GM23338 (cell line): Measurements from ENCODE around the gene GNAT3. TPM values are rescaled to one million over a fixed set of nuclear protein-coding genes. Genes with fewer than 3 reads are reported as not detected.

ENCODE experiments used
- ATAC-seq: fragments of 200-7000 bp; cut with Tn5 transposase; 3 replicates; pipeline ENCODE4 v1.9.1; 2020
- DNase-seq: peaks from one replicate; pipeline ENCODE4 v3.0.0-alpha.2; 2015; ENCODE audit warnings: low spot score
- H2AFZ ChIP-seq: fragments of 200-600 bp; sonication (generic); 2 replicates; pipeline ENCODE4 v1.8.0; 2016; ENCODE audit warnings: antibody characterized with exemption, mild to moderate bottlenecking, moderate library complexity
- H3F3A ChIP-seq: fragments of 200-600 bp; sonication (generic); replicated peaks from 2 replicates; pipeline ENCODE4 v1.8.0; 2017; ENCODE audit warnings: antibody characterized with exemption, mixed run types, low read depth
- H3K27ac ChIP-seq: fragments of 200-600 bp; sonication (generic); 2 replicates; pipeline ENCODE4 v1.6.1; 2016; ENCODE audit warnings: low read depth
- H3K27me3 ChIP-seq: fragments of 200-600 bp; sonication (generic); 2 replicates; pipeline ENCODE4 v1.8.0; 2016; ENCODE audit warnings: mild to moderate bottlenecking, mixed run types, moderate library complexity; ENCODE audit not compliant: insufficient read depth
- H3K36me3 ChIP-seq: fragments of 200-600 bp; sonication (generic); 2 replicates; pipeline ENCODE4 v1.8.0; 2016; ENCODE audit warnings: mild to moderate bottlenecking; ENCODE audit not compliant: insufficient read depth
- H3K4me1 ChIP-seq: fragments of 200-600 bp; sonication (generic); 2 replicates; pipeline ENCODE4 v1.8.0; 2016; ENCODE audit warnings: mild to moderate bottlenecking, moderate library complexity; ENCODE audit not compliant: insufficient read depth
- H3K4me2 ChIP-seq: fragments of 200-600 bp; sonication (generic); 2 replicates; pipeline ENCODE4 v1.7.1; 2017; ENCODE audit warnings: mixed run types
- H3K4me3 ChIP-seq: fragments of 200-600 bp; sonication (generic); 2 replicates; pipeline ENCODE4 v1.6.1; 2016; ENCODE audit warnings: mixed run types
- H3K79me2 ChIP-seq: fragments of 200-600 bp; sonication (generic); replicated peaks from 2 replicates; pipeline ENCODE4 v1.8.0; 2017; ENCODE audit warnings: mild to moderate bottlenecking; ENCODE audit not compliant: insufficient read depth
- H3K9me2 ChIP-seq: fragments of 200-600 bp; sonication (generic); 2 replicates; pipeline ENCODE4 v1.8.0; 2017; ENCODE audit not compliant: insufficient read depth
- H4K20me1 ChIP-seq: fragments of 200-600 bp; sonication (generic); replicated peaks from 2 replicates; pipeline ENCODE4 v1.8.0; 2017; ENCODE audit warnings: mild to moderate bottlenecking; ENCODE audit not compliant: insufficient read depth
- H3K27ac Mint-ChIP-seq: 2 replicates; pipeline ENCODE4 v1.8.0; 2020; ENCODE audit warnings: inconsistent platforms, mild to moderate bottlenecking, moderate library complexity, mixed read lengths
- H3K27me3 Mint-ChIP-seq: 3 replicates; pipeline ENCODE4 v1.8.0; 2022; ENCODE audit warnings: low read depth, mild to moderate bottlenecking, moderate library complexity, mixed read lengths, inconsistent platforms; ENCODE audit not compliant: insufficient read depth, poor library complexity
- H3K36me3 Mint-ChIP-seq: 3 replicates; pipeline ENCODE4 v1.8.0; 2021; ENCODE audit warnings: low read depth, mild to moderate bottlenecking, inconsistent platforms, moderate library complexity, mixed read lengths
- H3K4me1 Mint-ChIP-seq: 3 replicates; pipeline ENCODE4 v1.8.0; 2020; ENCODE audit warnings: mild to moderate bottlenecking, inconsistent platforms, mixed read lengths
- H3K4me3 Mint-ChIP-seq: 3 replicates; pipeline ENCODE4 v1.8.0; 2021; ENCODE audit warnings: moderate library complexity, mild to moderate bottlenecking, inconsistent platforms, mixed read lengths
- H3K9me3 Mint-ChIP-seq: 3 replicates; pipeline ENCODE4 v1.8.0; 2020; ENCODE audit warnings: moderate library complexity, mild to moderate bottlenecking, inconsistent platforms, mixed read lengths
- EZH2 ChIP-seq: fragments of 200-600 bp; sonication (generic); IDR thresholded peaks from one replicate; pipeline ENCODE4 v1.8.0; 2017; ENCODE audit warnings: antibody characterized with exemption, mild to moderate bottlenecking, low read depth; ENCODE audit not compliant: unreplicated experiment
- JUNB ChIP-seq: IDR thresholded peaks from one replicate; pipeline ENCODE4 v1.6.1; 2016; ENCODE audit warnings: antibody characterized with exemption; ENCODE audit not compliant: unreplicated experiment
- NANOG ChIP-seq: IDR thresholded peaks from 2 replicates; pipeline ENCODE4 v1.6.1; 2016; ENCODE audit warnings: antibody characterized with exemption, borderline replicate concordance
- STAT1 ChIP-seq: IDR thresholded peaks from one replicate; pipeline ENCODE4 v1.6.1; 2016; ENCODE audit warnings: antibody characterized with exemption; ENCODE audit not compliant: unreplicated experiment
- ZNF114 ChIP-seq: fragments of 250-450 bp; sonication (Bioruptor Pico); IDR thresholded peaks from 2 replicates; pipeline ENCODE4 v1.5.0; 2020; ENCODE audit warnings: mild to moderate bottlenecking, moderate library complexity
- ZNF331 ChIP-seq: fragments of 250-450 bp; sonication (Bioruptor Pico); IDR thresholded peaks from 2 replicates; pipeline ENCODE4 v1.5.0; 2020; ENCODE audit warnings: low read depth, mild to moderate bottlenecking, moderate library complexity
- polyA plus RNA-seq: library from polyadenylated mRNA; unstranded; fragments of >200 nt; fragmentation: Nextera tagmentation; extraction: Ambion mirVana; gene quantifications from 2 replicates; pipeline ENCODE4 v1.2.1, GENCODE V29; 2016
- total RNA-seq: library from RNA; depleted of rRNA; stranded (reverse); fragments of >200 nt; shearing (Covaris generic); gene quantifications from 2 replicates; pipeline ENCODE4 v1.2.3, GENCODE V29; 2014
- TF ChIP-seq, protein P1 (sequence below): fragments of 250-450 bp; sonication (Bioruptor Pico); IDR thresholded peaks from 2 replicates; pipeline ENCODE4 v1.5.0; 2020; ENCODE audit warnings: mild to moderate bottlenecking, moderate library complexity

Gene GNAT3
- total and polyA plus RNA-seq, 2 experiments from 2014 or later, result not detected

DNA sequence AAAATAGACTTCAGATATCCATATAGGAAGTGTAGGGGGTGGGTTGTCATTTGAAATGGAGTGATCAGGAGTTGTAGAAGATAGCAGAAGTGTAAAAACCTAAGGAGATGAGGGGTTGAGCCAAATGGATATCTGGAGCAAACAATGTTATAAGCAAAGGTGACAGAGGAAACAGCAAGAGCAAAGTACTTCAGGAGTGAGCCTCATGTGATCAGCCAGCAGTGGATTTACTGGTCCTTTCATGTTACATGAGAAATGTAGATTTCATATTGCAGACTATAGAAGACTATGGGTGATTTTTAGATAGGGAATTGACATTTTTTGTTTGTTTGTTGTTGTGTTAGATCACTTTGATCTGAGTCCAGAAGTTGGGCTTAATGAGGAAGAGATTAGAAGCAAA lies 47.7 kb downstream of the GNAT3 start:
- Histone ChIP-seq H3K9me2 (no peaks in the 10 kb centered on the region), H3K4me1 (no peaks in the 10 kb centered on the region), H2AFZ (no peak overlapping the region), H3F3A (no peaks in the 10 kb centered on the region), H3K27ac (no peak overlapping the region), H3K36me3 (no peaks in the 10 kb centered on the region), H4K20me1 (no peaks in the 10 kb centered on the region), H3K79me2 (no peaks in the 10 kb centered on the region), H3K4me2 (no peak overlapping the region), H3K4me3 (no peak overlapping the region), H3K27me3 (no peaks in the 10 kb centered on the region)
- Mint-ChIP-seq H3K4me3 (no peak overlapping the region), H3K27ac (no peak overlapping the region), H3K36me3 (no peaks in the 10 kb centered on the region), H3K27me3 (no peaks in the 10 kb centered on the region), H3K9me3 (no peaks in the 10 kb centered on the region), H3K4me1 (no peaks in the 10 kb centered on the region)
- ATAC-seq (no peak), DNase-seq (no peak)
- TF ChIP-seq JUNB, result no peak
- no peak for TF ChIP-seq STAT1
- TF ChIP-seq NANOG, result no peak
- TF ChIP-seq, protein P1, sequence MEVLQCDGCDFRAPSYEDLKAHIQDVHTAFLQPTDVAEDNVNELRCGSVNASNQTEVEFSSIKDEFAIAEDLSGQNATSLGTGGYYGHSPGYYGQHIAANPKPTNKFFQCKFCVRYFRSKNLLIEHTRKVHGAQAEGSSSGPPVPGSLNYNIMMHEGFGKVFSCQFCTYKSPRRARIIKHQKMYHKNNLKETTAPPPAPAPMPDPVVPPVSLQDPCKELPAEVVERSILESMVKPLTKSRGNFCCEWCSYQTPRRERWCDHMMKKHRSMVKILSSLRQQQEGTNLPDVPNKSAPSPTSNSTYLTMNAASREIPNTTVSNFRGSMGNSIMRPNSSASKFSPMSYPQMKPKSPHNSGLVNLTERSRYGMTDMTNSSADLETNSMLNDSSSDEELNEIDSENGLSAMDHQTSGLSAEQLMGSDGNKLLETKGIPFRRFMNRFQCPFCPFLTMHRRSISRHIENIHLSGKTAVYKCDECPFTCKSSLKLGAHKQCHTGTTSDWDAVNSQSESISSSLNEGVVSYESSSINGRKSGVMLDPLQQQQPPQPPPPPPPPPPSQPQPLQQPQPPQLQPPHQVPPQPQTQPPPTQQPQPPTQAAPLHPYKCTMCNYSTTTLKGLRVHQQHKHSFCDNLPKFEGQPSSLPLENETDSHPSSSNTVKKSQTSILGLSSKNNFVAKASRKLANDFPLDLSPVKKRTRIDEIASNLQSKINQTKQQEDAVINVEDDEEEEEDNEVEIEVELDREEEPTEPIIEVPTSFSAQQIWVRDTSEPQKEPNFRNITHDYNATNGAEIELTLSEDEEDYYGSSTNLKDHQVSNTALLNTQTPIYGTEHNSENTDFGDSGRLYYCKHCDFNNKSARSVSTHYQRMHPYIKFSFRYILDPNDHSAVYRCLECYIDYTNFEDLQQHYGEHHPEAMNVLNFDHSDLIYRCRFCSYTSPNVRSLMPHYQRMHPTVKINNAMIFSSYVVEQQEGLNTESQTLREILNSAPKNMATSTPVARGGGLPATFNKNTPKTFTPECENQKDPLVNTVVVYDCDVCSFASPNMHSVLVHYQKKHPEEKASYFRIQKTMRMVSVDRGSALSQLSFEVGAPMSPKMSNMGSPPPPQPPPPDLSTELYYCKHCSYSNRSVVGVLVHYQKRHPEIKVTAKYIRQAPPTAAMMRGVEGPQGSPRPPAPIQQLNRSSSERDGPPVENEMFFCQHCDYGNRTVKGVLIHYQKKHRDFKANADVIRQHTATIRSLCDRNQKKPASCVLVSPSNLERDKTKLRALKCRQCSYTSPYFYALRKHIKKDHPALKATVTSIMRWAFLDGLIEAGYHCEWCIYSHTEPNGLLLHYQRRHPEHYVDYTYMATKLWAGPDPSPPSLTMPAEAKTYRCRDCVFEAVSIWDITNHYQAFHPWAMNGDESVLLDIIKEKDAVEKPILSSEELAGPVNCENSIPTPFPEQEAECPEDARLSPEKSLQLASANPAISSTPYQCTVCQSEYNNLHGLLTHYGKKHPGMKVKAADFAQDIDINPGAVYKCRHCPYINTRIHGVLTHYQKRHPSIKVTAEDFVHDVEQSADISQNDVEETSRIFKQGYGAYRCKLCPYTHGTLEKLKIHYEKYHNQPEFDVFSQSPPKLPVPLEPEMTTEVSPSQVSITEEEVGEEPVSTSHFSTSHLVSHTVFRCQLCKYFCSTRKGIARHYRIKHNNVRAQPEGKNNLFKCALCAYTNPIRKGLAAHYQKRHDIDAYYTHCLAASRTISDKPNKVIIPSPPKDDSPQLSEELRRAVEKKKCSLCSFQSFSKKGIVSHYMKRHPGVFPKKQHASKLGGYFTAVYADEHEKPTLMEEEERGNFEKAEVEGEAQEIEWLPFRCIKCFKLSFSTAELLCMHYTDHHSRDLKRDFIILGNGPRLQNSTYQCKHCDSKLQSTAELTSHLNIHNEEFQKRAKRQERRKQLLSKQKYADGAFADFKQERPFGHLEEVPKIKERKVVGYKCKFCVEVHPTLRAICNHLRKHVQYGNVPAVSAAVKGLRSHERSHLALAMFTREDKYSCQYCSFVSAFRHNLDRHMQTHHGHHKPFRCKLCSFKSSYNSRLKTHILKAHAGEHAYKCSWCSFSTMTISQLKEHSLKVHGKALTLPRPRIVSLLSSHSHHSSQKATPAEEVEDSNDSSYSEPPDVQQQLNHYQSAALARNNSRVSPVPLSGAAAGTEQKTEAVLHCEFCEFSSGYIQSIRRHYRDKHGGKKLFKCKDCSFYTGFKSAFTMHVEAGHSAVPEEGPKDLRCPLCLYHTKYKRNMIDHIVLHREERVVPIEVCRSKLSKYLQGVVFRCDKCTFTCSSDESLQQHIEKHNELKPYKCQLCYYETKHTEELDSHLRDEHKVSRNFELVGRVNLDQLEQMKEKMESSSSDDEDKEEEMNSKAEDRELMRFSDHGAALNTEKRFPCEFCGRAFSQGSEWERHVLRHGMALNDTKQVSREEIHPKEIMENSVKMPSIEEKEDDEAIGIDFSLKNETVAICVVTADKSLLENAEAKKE (CRISPR knock-in tag), result no peak
- no peak for TF ChIP-seq EZH2

DNA sequence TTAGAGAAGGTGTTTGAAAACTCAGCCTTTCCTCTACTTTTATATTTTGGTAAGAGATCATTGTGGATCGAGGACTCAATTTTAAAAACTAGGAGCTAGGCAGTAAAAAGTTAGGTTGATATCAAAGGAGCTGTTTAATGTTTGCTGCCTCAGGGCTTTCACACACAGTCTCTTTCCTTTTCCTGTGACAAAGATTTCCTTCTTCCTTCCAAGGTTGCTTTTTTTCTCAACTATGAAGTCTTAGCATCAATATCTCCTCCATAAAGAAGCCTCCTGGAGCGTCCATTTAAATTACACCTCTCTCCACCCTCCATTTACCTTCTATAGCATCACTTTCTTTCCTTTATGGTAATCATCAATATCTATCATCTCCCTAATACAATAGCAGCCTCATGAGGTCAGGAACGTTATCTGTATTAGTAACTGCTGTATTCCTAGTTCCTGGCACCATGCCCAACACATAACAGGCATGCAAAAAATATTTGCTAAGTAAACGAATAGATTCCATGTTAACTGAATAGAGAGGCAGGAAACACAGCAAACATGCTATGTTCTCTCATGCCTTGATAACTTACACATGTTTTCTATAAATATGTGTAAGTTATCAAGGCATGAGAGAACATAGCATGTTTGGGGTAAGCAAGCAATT lies 48.5 kb downstream of the GNAT3 start:
- Histone ChIP-seq H2AFZ (no peak overlapping the region), H3K4me1 (no peaks in the 10 kb centered on the region), H3K36me3 (no peaks in the 10 kb centered on the region), H3K27ac (no peak overlapping the region), H3K27me3 (no peaks in the 10 kb centered on the region), H3K9me2 (no peaks in the 10 kb centered on the region), H3K4me2 (no peak overlapping the region), H3K4me3 (no peak overlapping the region), H4K20me1 (no peaks in the 10 kb centered on the region), H3F3A (no peaks in the 10 kb centered on the region), H3K79me2 (no peaks in the 10 kb centered on the region)
- H3K36me3 Mint-ChIP-seq, result no peaks in the 10 kb centered on the region
- no peaks in the 10 kb centered on the region for H3K27me3 Mint-ChIP-seq
- no peaks in the 10 kb centered on the region for H3K9me3 Mint-ChIP-seq
- no peak overlapping the region for H3K27ac Mint-ChIP-seq
- H3K4me3 Mint-ChIP-seq, result no peak overlapping the region
- ATAC-seq, result no peak
- DNase-seq, result no peak
- H3K4me1 Mint-ChIP-seq, result no peaks in the 10 kb centered on the region
- TF ChIP-seq ZNF114 (CRISPR knock-in tag) (no peak), ZNF331 (CRISPR knock-in tag) (no peak), NANOG (no peak)
- TF ChIP-seq, protein P1 (CRISPR knock-in tag), result no peak
